CD4-positive, alpha-beta T cell treated with Interleukin-15 for 4 hours (primary cell): ENCODE data around the gene AP3S2.
"Not testable (repeated sequence)": the region's sequence is repeated elsewhere in the genome, so short reads cannot be mapped to it uniquely, and the experiment has no call there.

Experiments
- DNase-seq: peaks from one replicate; pipeline ENCODE4 v3.0.0-alpha.2; 2020; ENCODE audit warnings: low spot score

Gene AP3S2

DNA sequence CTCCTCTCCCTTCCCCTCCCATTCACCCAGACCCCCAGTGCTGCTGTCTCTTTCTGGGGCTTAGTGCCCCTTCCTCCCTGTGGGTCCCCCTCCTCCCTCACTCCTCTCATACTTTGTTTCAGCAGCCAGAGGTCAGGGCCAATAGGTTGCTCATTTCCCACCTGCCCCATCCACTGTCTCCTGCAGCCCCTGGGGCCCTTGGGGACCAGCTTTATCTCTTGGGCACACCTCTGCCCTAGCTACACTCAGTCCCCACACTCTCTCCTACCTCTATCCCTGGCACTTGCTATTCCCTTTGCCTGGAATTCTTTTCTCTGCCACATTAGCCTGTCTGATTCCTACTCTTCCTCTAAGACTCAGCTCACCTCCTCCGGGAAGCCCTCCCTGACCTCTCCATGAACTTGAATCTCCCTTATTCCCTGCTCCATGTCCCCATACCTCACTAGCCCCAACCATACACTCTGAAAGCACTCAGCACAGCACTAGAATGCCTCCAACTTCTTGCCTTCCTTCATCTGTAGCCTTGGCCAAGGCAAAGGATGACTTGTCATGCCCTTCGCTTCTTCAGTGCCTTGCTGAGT is 93.8 kb downstream of the AP3S2 start:
- no peak for DNase-seq

DNA sequence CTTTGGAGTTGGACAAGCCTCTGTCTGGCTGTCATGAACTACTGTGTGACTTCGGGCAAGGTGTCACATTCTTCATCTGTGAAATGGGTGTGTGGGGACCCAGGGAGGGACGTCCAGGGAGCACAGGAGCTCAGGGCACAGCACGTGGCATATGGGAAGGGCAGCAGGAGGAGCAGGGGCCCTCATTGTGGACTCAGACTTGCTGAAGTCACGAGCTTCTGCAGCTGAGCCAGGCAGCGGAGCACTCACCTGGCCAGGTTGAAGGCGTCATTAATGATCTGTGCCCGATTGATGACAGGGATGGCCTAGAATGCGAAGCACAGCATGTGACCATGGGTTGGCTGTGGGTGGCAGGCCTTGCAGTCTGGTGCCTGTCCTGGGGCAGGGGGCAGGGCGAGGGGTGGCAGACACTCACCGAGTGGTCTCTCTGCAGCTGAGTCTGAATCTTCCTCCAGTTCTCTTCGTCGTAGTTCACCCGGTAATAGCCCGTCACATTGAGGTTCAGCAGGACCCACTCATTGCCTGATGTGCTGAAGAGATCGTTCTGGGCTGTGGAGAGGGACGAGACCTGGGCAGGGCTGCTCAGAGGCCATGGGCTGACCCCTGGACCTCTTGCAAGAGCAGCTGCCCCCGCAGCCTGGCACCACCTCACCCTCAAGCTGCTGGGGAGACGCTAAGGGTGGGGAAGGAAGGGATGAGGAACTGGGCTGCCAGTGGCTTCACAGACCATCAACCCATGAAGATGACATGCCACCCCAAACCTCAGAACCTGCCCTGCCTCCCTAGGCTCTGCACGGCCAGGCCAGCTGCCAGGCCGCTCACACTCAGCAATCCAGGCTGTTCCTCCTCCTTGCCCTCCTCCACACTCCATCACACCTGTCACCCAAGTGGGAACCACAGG is 94.5 kb downstream of the AP3S2 start:
- no peak for DNase-seq

DNA sequence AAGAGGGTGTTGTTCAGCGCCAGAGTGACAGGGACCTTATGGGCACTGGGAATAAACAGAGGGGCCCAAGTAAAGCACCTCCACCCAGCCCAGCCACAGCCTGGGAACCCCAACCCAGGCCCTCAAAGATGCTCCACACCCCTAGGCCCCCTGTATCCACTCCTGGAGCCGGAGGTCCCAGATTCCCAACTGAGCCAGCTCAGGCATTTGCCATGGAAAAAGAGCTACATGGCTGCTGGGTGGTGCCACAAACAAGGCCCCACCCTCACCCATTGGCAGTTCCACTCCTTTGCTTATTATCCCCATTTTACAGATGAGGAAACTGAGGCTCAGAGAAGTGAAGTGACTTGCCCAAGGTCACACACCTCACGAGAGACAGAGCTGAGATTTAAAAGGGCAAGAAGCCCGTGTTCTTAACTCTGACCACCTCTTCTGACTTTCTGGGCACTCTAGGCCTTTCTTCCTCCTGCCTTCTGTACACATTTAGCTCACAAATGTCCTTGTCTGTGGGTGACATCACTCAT is 96.1 kb downstream of the AP3S2 start:
- DNase-seq, result no peak

DNA sequence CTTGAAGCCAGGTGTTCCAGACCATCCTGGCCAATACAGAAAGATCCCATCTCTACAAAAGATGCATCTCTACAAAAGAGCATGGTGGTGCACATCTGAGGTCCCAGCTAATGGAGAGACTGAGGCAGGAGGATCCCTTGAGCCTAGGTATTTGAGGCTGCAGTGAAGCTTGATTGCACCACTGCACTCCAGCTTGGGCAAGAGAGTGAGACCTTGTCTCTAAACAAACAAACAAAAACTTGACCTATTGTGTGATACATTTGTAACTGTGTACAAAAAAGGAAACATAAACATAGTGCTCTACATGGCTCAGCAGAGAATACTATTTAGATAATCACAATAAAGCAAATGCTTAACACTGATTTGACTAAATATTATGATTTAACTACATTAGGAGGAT is 97.8 kb downstream of the AP3S2 start:
- DNase-seq, result no peak

DNA sequence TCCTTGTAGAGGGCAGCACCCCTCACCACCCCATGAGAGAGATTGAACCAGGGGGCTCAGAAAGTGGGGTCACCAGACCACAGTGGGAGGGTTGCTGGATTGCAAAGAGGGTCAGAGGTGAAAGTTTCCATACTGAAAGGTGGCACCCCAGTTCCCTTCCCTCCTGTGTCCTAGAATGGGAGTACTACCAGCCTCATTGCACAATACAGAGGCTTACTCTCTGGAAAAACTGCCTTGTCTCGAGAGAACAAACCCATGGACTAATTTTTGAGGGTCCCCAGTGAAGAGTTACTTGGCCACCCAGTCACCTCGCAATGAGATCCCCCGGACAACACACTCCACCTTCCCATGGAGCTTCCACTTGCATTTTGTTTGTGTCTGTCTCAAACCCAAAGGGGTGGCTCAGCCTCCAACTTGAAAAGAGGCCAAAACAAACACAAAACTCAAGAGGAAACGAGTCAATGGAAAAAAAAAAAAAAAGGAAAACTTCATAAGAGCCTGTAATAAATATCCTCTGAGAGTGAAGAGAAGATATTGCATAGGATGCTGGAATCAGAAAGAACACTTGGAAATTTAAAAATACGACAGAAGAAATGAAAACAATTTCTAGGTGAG is 99.1 kb downstream of the AP3S2 start:
- no peak for DNase-seq

DNA sequence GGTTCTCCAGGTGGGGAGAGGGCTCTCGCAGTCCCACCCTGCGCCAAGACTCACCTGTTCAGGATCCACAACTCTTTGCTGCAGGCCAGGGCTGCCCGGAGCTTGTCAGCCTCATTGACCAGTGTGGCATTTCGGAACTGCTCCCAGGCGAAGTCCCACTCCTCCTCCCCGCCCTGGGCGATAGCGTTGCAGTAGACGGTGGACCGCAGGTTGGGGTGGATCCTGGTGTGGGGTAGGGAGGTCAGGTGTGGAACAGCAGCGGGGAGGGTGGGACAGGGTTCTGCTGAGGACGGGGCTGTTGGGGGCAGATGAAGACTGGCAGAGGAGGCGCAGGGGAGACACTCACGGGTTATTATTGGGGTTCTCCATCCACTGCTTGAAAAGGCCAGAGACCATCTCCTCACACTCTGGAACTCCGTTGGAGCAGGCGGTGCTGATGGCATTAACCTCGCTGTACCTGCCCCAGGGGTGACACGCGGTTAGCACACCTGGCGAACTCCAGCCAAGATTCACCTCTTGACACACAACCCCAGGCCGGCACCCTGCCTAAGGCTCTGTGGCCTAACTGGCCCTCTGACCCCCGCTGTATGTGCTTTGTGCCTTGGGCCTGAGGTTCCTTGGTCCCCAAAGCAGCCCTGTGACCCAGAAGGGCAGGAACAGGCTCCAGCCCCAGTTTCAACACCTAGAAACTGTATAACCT is 101.5 kb downstream of the AP3S2 start:
- no peak for DNase-seq

DNA sequence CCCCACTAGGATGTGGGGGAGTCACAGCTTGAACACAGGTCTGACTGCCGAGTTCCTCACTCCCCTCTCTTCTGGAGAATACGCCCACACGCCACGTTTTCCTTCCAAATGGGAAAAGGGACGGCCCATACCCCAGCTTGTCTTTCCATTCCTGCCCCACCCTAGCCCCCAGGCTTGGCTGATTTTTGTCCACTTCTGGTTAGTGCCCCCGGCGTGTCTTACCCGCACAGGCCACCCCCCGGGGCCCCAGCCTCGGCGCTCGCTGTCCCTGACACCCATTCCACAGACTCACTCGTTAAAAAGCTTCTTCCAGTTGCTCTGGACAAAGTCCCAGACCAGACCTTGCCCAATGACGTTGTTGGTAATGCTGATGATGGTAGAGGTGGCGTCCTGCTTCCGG is 103.1 kb downstream of the AP3S2 start:
- DNase-seq, result no peak

DNA sequence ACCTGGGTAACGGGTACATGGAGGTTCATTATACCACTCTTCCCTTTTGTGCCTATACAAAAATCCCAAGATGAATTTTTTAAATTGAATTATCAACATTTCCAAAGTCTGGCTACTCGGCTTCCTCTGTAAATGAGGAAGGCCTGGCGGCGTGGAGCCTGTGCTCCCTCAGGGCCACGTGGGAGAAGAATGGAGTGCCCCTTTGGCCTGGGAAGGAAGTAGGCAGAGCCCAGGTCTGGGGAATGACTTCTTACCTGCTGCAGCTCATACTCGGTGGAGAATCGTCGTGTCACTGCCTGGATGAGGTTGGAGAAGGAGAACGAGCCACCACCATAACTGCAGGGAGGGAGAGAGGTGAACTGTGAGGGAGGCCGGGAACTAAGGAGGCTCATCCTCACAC is 103.6 kb downstream of the AP3S2 start:
- DNase-seq, result no peak

DNA sequence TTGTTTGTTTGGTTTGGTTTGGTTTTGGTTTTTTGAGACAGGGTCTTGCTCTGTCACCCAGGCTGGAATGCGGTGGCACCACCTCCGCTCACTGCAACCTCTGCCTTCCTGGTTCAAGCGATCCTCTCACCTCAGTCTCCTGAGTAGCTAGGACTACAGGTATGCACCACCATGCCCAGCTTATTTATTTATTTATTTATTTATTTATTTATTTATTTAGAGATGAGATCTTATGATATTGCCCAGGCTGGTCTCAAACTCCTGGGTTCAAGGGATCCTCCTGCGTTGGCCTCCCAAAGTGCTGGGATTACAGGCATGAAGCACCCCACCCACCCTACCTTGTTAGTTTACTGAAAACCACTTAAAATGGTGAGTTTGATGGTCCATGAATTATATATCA is 105.2 kb downstream of the AP3S2 start:
- not testable (repeated sequence) for DNase-seq

DNA sequence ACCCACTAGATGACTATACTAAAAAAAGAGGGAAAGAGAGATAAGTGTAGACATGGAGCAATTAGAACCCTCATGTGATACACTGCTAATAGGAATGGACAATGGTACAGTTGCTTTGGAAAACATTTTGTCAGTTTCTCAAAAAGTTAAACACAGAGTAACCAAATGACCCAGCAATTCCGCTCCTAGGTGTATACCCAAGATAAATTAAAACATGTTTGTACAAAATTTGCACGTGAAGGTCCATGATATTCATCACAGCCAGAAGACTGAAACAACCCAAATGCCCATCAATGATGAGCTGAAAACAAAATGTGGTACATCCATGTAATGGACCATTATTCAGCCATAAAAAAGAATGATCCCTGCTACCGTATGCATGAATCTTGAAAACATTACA is 105.8 kb downstream of the AP3S2 start:
- no peak for DNase-seq

DNA sequence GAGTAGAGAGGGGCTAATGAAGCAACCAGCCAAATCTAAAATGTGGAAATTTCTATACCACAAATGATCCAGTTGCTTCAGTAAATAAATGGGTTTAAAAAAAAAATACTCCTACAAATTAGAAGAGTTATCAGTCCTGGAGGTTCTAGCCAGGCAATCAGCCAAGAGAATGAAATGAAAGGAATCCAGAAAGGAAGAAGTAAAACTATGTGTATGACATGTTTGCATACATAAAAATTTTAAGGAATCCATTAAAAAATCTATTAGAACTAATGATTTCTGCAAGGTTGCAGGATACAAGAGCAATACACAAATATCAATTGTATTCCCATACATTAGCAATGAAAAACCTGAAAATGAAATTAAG is 108.0 kb downstream of the AP3S2 start:
- DNase-seq, result no peak

DNA sequence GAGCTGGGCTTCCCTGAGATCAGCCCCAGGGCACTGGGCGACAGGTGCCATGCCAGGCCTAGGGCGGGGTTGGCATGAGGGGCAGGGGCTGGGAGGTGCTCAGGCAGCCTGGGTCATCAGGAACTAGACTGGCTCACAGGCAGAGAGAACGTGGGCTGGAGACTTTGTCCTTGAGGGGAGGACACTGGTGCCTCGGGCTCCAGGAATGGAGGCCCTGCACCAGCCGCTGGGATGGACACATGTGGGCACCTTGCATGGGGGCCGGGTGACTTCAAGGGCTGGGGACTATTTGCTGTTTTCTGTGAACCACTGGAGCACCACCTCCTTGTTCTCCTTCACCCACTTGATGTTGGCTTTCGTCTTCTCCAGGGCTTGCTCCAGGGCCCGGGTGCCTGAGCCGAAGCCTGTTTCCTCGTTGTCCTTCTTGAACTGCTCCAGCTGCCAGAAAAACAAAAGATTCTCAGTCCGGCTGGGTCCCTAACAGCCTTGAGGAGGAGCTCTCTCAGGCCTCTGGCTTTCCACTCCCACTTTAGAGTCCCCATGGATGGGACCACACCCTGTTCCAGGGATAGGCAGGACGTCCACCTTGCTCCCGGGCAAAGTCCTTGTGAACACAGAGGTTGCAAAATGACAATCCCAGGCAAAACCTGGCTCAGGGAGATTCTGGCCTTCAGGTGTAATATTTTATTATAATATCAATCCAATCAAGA is 108.6 kb downstream of the AP3S2 start:
- no peak for DNase-seq

DNA sequence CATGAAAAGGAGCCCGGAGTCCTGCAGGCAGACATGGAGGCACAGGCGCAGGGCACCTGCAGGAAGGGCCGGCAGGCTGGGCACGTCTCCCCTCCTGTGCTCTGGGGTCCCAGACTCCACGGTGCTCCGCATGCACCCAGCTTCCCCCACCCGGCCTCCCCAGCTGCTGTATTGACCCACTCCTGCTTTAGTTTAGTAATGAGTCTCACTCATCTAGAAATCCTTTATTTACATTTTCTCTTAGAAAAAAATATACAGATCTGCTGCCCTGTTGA is 109.2 kb downstream of the AP3S2 start:
- DNase-seq, result no peak

DNA sequence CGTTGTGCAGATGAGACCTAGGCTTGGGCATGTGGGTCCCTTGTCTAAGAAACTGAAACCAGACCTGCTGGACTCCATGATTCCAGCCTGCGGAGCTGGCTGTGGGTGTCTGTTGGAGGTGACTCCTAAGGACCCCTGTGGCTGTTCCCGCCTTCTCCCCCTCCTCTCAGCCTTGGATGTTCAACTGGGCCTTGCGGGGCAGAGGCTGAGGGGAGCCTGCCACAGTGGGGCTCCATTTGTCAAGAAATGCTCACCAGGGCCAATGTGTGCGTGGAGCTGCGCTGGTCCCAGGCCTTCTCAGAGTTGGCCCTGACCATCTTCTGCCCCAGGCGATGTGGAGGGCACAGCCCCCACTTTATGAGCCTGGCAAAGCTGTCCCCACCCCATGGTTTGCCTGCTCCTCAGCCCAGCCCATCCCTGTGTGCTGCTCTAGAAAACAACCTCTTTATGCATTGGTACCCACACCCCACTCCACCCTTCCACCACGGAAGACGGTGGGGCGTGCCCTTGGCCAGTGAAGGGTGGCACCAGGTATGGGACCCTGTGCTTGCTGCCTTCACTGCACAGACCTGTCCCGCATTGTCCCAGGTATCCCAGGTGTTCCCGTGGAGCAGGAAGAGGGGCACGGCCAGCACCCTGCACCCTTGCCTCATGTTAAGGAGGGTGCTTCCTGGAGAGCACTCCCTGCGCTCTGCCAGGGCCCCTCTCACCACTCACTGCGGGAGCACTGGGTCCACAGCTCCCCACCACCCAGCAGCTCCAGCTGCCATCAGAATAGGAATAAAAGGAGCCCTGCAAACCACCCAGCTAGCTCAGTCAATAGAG is 109.7 kb downstream of the AP3S2 start:
- no peak for DNase-seq

DNA sequence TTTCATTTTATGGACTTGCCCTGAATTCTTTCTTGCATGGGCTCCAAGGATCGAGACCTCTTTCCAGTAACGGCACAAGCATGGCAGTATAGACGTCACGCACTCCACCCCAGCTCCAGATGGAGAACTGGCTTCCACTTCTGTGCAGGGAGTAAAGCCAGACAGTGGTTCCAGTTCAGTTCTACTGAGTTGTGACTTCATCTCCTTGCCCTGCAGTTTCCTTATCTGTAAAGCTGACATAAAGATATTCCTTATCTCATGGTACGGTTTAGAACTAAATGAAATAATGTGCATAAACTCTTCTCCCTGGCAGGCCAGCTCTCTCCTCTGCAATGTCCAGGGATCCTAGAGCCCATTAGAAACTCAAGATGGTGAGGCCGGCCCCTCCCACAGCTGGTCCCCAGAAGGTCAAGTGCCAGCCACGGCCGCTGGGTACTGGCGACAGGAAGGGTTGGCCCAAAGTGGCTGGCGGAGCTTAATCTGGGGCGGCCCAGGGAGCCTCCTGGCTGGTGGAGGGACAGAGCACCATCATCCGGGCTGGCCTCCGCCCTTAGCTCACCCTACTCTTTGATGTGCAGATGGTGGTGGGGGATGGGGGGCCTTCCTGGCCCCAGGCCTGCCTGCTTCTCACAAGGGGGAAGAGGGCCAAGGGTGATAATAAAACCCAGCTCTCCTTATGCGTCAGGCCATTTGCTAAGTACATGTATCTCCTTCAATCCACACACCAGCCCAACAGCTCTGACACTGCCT is 110.5 kb downstream of the AP3S2 start:
- no peak for DNase-seq

DNA sequence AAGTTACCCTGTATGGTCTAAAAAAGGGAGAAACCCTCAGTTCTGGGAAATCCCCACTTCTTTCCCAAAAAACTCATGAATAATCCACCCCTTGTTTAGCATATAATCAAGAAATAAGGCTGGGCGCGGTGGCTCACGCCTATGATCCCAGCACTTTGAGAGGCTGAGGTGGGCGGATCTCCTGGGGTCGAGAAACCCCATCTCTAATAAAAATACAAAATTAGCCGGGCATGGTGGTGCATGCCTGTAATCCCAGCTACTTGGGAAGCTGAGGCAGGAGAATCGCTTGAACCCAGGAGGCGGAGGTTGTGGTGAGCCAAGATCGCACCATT is 111.2 kb downstream of the AP3S2 start:
- DNase-seq, result not testable (repeated sequence)

DNA sequence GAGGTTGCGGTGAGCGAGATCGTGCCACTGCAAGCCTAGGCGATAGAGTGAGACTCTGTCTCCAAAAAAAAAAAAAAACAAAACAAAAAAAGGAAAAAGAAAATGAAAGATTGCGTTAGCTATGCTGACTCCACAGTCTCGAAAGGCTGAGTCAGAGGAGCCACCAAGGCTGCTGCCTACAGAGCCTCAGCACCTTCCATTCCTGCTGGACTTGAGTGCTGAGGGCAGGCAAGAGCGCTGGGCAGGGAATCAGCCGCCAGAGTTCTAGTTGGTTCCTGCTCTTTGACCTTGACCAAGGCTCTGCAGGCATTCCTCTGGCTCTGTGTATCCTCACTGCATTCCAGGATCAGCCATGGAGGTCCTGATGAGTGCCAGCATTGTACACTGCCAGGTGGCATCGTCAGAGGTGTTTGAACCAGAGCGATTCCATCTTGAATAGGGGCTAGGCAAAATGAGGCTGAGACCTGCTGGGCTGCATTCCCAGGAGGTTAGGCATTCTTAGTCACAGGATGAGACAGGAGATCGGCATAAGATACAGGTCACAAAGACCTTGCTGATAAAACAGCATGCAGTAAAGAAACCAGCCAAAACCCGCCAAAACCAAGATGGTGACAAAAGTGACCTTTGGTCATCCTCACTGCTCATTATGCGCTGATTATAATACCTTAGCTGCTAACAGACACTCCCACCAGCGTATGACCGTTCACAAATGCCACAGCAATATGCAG is 111.7 kb downstream of the AP3S2 start:
- DNase-seq, result no peak

DNA sequence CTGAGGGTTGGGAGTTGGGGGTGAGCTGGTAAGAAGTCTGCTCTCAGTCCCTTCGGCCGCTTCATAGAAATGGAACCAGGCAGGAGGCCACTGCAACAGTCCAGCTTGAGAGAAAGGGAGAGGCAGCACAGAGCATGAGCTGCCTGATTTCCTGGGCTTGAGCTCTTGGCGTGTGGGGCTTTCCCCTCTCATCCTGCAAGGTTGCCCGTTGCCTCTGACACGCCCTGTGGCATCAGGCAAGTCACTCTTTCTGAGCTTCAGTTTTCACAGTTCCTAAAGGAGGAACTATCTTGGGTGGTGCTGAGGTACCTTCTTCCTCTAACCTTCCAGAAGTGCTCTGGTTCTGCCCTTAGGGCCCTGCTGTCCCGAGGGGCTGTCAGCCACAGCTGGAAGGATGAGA is 112.7 kb downstream of the AP3S2 start:
- DNase-seq, result peak; percentile 8

DNA sequence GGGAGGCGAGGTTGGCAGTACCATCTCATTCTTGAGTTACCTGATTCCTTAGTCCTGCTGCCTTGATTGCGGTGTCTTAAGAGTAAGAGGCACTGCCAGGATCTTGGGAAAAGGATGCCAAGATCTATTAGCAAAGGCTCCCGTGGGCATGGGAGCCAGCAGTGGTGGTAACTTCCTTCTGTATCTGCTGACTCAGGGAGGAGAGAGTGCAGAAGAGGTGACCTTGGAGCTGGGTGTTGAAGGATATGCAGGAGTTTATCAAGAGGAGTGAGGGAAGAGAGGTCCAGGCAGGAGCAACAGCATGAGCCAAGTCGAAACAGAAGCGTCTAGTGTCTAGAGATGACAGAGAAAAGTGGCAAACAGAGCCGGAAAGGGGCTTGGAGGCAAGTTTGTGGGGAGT is 113.2 kb downstream of the AP3S2 start:
- no peak for DNase-seq
